Measurements from ENCODE around the gene LGALS4.

DNA sequence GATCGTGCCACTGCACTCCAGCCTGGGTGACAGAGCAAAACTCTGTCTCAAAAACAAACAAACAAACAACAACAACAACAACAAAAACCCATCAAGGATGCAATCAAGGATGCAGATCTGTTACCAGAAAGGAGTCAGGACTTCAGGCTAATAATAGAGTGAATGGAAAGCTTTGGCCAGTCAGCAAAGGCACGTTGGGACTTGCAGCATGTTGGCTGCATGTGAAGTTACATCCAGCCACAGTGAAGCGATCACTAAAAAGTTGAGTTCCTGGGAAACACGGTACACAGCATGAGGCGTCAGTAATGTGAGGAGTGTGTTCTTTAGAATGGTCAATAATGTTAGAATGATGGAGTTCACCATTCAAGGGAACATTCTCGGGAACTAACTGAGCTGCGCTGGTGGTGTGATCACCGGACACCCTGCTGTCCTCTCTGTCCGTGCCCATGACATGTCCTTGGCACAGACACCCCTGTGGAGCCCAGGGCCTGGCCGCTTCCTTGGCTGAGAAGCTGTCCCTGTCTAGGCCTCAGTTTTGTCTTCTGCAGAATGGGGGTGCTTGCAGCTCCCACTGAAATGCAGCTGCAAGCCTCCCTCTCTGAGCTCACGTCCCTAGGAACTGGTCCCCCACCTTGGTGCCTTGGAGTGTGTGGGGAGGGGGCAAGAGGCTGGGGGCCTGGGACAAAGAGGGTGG, 26.0 kb downstream of the LGALS4 start:
- TF ChIP-seq, protein P1, sequence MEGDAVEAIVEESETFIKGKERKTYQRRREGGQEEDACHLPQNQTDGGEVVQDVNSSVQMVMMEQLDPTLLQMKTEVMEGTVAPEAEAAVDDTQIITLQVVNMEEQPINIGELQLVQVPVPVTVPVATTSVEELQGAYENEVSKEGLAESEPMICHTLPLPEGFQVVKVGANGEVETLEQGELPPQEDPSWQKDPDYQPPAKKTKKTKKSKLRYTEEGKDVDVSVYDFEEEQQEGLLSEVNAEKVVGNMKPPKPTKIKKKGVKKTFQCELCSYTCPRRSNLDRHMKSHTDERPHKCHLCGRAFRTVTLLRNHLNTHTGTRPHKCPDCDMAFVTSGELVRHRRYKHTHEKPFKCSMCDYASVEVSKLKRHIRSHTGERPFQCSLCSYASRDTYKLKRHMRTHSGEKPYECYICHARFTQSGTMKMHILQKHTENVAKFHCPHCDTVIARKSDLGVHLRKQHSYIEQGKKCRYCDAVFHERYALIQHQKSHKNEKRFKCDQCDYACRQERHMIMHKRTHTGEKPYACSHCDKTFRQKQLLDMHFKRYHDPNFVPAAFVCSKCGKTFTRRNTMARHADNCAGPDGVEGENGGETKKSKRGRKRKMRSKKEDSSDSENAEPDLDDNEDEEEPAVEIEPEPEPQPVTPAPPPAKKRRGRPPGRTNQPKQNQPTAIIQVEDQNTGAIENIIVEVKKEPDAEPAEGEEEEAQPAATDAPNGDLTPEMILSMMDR (IDR thresholded peaks at IDR 0.05 in 2 of 3, conservative IDR thresholded peaks at IDR 0.05 in 1 of 3; ENCODE audit: insufficient read depth in 2 of 3, low read depth in 1 of 3, low read length in 3 of 3), result no peak
- TF ChIP-seq SP1 (CRISPR knock-in tag; IDR thresholded peaks at IDR 0.05), result no peak
- no peak for TF ChIP-seq ZFP30 (CRISPR knock-in tag; IDR thresholded peaks at IDR 0.05; ENCODE audit: borderline replicate concordance)
